Renal cortex interstitium (tissue), 11 donors: ENCODE measurements around the gene MATN3. TPM values are rescaled to one million over a fixed set of nuclear protein-coding genes. Genes with fewer than 3 reads are reported as not detected.
A peak's percentile ranks its signal among the peaks of the same experiment; 100 is the strongest.

ENCODE experiments used
- DNase-seq, 11 donors: peaks; one replicate each; pipeline ENCODE4 v3.0.0-alpha.2; 2013; ENCODE audit warnings: low read depth in 9 of 11, low spot score in 4 of 11; ENCODE audit errors: extremely low read depth in 1 of 11
- polyA plus RNA-seq, 3 donors: library from polyadenylated mRNA; unstranded; fragments of 120-200 nt; gene quantifications; one replicate each; pipeline ENCODE4 v1.2.1, GENCODE V29; 2013; ENCODE audit not compliant: insufficient read length in 3 of 3

The MATN3 gene
- polyA plus RNA-seq, 3 donors = 3.0 to 4.3 (median 3.5) TPM

DNA sequence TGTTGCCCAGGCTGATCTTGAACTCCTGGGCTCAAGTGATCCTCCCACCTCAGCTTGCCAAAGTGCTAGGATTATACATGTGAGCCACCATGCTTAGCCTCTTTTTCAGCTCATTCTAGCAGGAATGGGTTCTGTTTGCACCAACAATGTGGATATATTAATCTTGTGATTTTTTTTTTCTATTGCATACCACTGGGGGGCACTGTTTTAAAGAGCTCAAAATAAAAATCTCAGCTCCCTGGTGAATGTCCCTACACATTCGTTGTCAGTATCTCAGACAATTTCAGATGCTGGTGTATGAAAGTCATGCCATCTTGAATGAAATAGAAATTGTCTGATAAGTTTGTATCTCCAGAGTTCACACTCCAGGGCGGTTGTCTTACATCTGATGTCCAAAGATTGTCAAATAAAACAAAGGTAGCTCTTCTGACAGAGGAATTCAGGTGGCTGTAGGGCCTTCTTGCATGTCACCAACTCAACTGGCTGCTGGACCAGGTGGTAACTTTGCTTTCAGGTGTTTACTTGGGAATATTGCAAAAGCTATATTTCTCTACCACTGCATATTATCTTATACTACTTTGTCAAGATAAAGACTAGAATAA, 3.1 kb upstream of the MATN3 start:
- peak in 4 of 11 donors; percentile 24 to 62 (median 48) for DNase-seq

- no peak for DNase-seq
Observed at GRCh38 chr2:20013126-20013849, 820 bp upstream of the MATN3 start.

DNA sequence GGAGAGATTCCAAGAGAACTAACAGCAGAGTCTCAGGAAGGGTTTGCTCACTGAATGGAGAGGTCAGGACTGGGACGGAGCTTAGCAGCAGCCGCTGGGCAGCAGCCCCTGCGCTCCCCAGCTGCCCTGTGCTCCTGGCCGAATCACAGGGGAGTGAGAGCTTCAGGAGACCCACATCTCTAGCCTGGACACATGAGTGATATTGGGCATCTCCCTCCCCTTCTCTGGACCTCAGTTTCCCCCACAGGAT, 511 bp downstream of the MATN3 start:
- no peak for DNase-seq

GRCh38 chr2:20011276-20012031, 1.0 kb downstream of the MATN3 start:
- DNase-seq = no peak

DNA sequence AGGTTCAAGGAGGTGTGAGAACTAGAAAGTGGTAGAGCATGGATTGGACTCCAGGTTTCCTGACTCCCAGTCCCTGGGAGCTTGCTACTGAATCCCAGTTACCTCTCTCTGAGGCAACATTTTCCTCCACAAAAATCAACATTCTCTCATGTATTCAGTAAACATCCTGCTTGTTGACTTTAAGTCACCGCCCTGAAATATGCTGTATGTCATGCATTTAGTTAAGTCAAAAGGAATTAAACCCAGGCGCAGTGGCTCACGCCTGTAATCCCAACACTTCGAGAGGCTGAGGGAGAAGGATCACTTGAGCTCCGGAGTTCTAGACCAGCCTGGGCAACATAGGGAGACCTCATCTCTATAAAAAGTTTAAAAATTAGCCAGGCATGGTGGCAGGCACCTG, 3.8 kb downstream of the MATN3 start:
- no peak for DNase-seq

- no peak for DNase-seq
Observed at GRCh38 chr2:20005891-20006470, 6.5 kb downstream of the MATN3 start.

GRCh38 chr2:20005067-20005627, 7.3 kb downstream of the MATN3 start:
- no peak for DNase-seq

DNA sequence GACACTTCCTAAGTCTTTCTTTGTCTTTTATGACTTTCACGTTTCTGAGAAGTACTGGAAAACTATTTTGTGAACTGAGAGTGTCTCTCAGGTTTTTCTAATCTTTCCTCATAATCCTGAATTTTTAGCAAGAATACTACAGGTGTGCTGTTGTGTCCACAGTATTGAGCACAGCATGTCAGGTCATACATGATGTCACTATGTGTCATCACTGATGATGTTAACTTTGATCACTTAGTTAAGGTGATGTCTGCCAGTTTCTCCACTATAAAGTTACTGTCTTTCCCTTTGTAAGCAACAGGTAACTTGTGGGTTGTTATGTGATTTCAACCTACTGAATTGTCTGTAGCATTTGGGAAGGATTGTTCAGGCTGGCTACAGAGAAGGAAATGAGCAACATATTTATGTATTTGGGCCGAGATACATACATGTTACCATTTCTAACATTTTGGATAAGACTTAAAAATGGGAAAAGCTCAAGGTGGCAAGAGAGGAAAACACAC, 11.1 kb downstream of the MATN3 start:
- DNase-seq = no peak

DNA sequence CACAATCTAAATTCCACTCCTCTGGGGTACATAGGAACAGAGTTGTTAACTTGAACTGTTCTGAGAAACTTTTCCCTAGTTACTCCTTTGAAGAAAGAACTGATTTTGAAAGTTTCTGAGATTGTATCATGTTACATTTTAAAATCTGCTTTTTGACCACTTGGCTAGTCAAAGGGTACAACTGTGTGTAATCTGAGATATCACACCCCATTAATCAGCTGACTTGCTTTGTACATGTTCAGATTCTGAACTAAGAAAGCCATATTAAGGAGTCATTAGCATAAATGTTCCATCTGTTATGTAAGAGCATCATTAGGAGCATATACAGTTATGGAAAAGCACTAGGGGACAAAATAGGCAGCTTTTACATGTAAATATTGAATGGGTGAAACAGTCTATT, 18.7 kb downstream of the MATN3 start:
- no peak for DNase-seq

DNA sequence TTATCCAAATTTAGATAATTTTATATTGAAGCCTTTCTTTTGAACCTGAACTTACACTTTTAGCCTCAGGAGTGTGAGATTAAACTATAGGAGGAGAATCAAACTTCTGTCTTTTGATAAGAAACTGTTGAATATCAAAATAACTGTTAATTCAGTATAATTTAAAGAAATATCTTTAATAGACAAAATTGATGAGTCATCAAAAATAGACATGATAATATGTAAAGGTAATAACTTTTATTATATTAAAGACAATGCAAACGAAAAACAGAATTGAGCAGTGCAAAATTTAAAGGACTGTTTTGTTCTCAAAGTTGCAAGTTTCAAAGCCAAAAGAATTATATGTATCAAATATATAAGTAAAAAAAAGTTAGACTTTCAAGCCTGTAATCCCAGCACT, 20.6 kb downstream of the MATN3 start:
- no peak for DNase-seq

DNA sequence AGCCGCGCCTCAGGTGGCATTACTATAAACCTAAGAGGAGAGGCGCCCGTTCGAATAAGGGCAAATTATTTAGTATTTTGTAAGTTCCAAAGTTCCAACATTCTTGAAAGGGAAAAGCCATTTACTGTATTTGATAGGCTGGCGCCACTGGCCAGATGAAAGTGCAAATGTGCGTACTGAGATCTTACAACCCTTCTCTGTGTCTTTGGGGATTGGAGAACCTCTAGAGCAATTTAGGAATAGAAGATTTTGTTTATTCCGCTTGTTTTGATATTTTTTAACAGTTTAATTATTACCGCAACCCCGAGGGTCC, 22.1 kb downstream of the MATN3 start:
- no peak for DNase-seq

- DNase-seq = peak; percentile 66 to 84 (median 77)
Observed at GRCh38 chr2:19989667-19990415, 22.6 kb downstream of the MATN3 start, which contains the start of gene WDR35. Gene WDR35 (minus strand): TSS chr2:19990105. CDS start chr2:19990015, 90 bp downstream.

GRCh38 chr2:19989342-19989666, 23.2 kb downstream of the MATN3 start:
- DNase-seq = no peak

- no peak for DNase-seq
Observed at GRCh38 chr2:19988600-19988999, 23.9 kb downstream of the MATN3 start.

GRCh38 chr2:19987936-19988335, 24.5 kb downstream of the MATN3 start:
- DNase-seq = no peak

- DNase-seq = no peak
Observed at GRCh38 chr2:19982268-19982667, 30.2 kb downstream of the MATN3 start.

DNA sequence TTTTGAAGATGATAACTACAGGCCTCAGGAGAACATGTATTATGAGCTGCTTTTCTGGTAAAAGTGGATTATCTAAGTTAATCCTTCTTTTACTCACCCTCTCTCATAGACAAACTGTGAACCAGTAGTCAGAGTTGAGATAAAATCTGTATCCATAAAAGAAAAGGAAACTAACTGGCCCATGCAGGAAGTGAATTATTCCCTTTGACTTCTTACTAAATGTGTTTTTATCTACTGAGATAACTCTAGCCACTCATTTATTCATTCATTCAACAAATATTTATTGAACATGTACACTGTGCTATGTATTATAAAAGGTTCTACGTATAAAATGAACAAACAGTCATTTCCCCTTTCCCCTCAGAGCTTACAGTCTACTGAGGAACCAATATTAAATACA, 32.5 kb downstream of the MATN3 start:
- DNase-seq = no peak

DNA sequence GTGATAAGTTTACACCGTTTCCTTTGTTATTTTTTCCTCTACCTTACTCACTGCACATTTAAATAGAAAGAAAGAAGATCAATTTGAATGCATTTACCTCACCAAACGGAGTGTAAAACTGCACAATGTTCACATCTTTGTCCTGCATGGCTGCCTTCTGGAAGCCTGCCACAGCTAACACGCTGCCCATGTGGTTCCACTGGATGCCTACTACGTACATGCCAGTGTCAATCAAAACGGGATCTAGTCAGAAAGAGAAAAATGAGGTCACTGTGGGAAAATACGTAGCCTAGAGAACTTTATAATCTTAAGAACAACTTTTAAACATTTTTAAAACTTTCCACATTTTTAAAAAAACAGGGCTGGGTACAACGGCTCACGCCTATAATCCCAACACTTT, 39.0 kb downstream of the MATN3 start:
- DNase-seq = no peak

- DNase-seq = no peak
Observed at GRCh38 chr2:19971691-19972090, 40.8 kb downstream of the MATN3 start.
